Occipital lobe (tissue), 2 donors: ENCODE data around the gene SRF. TPM values are rescaled to one million over a fixed set of nuclear protein-coding genes. Genes with fewer than 3 reads are reported as not detected.

Experiments used
- DNase-seq: peaks from one replicate; lab custom pipeline; 2025; lab: John Stamatoyannopoulos, UW
- total RNA-seq: library from RNA; depleted of rRNA; stranded (reverse); fragments of >200 nt; gene quantifications from one replicate; pipeline ENCODE4 v1.2.3, GENCODE V29; 2014

The SRF gene
- total RNA-seq, 1 donor from 2014 or later, result 11.9 TPM

DNA sequence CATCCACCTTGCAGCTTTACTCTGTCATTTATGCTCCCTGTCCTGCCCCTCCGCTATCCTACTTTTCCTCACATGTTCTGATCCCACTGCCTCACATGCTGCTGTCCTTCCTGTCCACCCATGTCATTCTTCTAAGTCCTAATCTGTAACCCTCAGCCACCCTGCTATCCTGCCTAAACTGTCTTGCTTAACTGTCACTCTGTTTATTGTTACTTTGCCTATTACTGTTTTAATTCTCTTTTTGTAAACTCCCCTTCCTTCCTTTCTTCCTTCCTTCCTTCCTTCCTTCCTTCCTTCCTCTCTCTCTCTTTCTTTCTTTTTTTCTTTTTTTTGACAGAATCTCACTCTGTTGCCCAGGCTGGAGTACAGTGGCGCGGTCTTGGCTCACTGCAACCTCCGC, 12.4 kb downstream of the SRF start:
- no peak for DNase-seq

DNA sequence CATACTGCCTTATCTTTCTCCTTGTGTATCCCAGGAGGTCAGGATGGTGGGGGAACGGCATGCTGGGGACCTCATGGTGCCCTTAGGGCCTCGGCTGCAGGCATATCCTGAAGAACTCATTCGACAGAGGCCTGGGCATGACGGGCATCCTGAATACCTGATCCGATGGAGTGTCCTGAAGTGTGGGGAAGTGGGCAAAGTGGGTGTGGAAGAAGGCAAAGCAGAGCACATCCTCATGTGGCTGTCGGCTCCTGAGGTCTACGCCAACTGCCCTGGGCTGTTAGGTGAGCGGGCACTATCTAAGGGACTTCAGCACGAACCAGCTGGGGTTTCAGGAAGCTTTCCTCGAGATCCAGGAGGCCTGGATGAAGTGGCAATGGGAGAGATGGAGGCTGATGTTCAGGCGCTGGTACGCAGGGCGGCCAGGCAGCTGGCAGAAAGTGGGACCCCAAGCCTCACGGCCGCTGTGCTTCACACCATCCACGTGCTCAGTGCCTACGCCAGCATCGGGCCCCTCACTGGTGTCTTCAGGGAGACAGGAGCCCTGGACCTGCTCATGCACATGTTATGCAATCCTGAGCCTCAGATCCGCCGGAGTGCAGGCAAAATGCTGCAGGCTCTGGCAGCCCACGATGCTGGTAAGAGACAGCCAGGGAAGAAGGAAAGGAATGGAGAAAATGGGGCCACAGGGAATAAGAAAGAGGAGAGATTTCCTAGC, 13.4 kb downstream of the SRF start:
- DNase-seq, result no peak

DNA sequence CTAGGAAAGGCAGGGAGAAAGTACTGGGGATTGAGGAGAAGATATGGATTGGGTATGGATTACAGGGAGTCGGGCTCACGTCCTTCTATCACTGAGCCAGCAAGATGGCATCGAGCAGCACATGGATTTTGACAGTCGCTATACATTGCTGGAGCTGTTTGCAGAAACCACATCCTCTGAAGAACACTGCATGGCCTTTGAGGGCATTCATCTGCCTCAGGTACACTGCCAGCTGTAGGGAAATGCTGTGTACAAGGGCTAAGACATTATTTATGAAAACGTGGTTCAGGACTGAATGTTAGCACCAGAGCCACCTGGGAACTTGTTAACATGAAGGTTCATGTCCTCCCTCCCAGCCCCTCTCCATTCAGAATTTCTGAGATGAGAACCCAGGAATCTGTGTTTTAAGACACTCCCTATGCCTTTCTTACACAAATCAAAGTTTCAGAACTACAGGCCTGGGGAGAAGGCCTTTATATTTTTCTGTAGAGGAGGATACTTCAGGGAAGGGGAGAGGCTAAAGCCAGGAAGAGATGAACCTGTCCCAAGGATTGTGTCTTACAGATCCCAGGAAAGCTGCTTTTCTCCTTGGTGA, 14.4 kb downstream of the SRF start:
- no peak for DNase-seq

DNA sequence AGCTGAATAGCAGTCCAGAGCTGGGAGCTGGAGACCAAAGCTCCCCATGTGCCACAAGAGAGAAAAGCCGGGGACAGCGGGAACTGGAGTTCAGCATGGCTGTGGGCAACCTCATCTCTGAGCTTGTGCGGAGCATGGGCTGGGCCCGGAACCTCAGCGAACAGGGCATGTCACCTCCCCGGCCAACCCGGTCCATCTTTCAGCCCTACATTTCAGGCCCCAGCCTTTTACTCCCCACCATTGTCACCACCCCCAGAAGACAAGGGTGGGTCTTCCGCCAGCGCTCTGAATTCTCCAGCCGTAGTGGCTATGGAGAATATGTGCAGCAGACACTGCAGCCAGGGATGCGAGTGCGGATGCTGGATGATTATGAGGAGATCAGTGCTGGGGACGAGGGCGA, 14.9 kb downstream of the SRF start:
- no peak for DNase-seq

DNA sequence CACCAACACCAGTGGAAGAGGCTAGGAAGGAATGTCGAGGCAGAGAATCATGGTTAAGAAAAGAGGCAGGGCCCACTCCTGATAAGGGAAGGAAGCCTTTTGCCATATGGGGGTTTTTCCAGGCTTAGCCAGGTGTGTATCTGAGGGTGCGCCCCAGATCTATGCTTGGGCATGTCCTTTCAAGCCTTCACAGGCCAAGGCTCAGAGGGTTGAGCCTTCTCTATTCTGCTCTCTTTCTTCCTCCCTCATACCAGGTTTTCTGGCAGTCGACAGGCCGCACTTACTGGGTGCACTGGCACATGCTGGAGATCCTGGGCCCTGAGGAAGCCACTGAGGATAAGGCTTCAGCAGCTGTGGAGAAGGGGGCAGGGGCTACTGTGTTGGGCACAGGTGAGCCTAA, 15.6 kb downstream of the SRF start:
- no peak for DNase-seq

DNA sequence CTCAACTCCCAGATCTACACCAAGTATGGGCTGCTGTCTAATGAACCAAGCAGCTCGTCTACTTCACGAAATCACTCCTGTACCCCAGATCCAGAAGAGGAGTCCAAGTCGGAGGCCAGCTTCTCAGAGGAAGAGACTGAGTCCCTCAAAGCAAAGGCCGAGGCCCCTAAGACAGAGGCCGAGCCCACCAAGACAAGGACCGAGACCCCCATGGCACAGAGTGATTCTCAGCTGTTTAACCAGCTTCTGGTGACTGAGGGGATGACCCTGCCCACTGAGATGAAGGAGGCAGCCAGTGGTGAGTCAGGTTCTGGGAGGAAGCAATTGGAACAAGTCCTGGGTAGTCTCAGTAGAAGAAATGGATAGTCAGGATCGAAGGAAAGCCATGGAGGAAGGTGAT, 16.8 kb downstream of the SRF start:
- DNase-seq, result no peak

DNA sequence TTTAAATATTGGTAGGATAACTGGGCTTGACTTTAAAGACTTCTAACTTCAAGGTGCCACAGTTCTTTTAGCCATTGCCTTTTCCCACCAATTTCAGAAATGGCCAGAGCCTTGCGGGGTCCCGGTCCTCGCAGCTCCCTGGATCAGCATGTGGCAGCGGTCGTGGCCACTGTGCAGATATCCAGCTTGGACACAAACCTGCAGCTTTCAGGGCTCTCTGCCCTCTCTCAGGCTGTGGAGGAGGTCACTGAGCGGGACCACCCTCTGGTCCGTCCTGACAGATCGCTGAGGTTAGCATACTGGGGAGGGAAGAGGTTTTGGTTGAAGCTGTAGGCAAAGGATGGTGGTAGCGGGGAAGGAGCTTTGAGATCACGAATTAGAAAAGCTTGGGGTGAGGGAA, 17.4 kb downstream of the SRF start:
- no peak for DNase-seq

DNA sequence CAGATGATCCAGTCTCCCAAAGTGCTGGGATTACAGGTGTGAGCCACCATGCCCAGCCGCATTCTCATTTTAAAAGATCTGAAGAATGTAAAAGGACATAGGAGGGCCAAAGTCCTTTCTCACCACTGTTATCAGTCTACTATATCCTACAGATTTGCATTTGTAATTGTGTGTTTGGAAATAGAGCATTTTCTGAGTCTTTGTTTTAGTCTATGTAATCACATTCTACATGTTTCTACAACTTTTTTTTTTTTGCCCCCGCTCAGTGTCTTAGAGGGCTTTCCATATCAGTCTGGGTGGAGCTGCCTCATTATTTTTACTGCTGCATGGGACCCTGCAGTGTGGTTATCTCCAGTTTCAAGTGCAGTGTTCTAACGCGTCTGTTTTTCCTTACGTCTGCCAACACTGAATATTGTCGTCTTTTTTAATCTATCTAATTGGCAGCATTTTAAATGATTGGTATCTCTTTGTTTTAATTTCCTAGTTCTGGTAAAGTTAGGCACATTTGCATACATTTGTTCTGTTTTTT, 18.8 kb downstream of the SRF start:
- no peak for DNase-seq

DNA sequence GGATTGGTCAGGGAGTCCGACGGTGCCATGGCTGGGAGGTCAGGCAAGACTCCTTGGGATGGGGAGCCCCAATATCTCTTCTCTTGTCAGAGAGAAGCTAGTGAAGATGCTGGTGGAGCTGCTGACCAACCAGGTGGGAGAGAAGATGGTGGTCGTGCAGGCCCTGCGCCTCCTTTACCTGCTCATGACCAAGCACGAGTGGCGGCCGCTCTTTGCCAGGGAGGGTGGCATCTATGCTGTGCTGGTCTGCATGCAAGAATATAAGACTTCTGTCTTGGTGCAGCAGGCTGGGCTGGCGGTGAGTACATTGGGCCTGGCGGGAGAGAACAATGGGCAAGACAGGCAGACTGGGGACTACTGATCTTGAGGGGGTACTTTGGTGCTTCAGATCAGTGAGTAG, 21.8 kb downstream of the SRF start:
- DNase-seq, result no peak

DNA sequence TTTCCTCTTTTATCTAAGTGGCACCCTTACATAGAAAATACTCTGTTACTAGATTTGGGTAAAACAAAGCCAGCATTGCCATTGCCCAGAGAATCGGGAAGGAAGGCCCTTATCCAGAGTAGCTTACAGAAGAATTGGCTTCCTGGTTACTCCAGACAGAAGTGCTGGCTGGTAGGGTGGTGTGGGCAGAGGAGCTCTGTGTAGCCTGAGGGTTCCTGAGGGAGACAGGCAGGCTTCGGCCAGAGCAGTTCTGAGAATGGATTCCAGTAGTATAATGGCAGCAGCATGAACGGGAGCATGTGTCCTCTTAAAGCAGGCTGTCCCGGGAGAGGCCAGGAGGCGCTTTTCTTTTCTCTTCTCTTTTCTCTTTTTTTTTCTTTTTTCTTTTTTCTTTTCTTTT, 22.9 kb downstream of the SRF start:
- no peak for DNase-seq

DNA sequence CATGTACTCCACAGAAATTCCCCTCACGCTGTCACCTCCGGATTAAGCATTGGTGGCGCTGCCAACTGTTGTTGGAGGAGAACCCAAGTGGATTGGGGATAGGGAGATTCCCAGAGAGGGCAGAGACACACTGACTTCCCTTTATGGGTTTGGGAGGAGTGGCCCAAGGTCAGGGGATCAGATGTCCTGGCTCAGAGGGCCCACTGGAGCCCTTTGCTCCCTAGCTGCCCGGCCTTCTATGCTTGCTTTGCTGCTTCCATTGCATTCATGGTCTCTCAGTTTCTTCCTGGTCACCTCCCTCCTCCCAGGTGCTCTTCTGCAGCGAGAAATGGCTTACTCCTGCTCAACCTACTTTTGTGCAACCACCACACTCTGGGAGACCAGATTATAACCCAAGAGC, 25.3 kb downstream of the SRF start:
- no peak for DNase-seq

DNA sequence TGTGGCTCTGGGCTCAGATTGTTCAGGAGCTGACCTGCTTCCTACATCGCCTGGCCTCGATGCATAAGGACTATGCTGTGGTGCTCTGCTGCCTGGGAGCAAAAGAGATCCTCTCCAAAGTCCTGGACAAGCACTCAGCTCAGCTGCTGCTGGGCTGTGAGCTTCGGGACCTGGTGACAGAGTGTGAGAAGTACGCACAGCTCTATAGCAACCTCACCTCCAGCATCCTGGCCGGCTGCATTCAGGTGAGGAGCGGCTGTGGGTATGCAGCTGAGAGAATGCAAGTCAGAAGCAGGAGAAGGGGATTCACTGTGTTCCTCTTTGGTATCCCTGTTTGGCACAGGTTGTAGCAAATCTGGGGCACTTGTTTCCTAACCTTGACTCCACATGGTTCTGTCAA, 28.8 kb downstream of the SRF start:
- no peak for DNase-seq

DNA sequence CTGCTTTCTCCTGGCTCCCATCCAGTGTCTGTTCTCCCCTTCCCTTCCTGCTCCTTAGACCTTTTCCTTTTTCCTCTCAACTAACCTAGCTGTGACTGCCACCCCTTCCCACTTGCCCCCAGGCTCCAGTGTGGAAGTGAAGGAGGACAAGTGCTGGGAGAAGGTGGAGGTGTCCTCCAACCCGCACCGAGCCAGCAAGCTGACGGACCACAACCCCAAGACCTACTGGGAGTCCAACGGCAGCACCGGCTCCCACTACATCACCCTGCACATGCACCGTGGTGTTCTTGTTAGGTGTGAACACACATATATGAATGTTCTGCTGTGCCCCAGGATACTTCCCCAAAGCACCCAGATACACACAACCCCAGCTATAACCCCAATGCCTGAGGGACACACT, 29.5 kb downstream of the SRF start:
- DNase-seq, result no peak

DNA sequence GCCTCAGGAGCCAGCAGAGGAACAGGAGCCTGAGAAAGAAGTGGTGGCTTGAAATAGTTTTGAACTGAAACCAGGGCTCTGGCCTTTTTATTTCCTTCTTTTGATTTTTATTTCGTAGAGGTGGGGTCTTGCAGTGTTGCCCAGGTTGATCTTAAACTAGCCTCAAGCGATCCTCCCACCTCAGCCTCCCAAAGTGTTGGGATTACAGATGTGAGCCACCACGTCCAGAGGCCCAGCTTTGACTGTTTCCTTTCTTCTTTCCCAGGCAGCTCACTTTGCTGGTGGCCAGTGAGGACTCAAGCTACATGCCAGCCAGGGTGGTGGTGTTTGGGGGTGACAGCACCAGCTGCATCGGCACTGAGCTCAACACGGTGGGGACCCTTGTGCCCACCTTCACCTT, 31.4 kb downstream of the SRF start:
- DNase-seq, result no peak

DNA sequence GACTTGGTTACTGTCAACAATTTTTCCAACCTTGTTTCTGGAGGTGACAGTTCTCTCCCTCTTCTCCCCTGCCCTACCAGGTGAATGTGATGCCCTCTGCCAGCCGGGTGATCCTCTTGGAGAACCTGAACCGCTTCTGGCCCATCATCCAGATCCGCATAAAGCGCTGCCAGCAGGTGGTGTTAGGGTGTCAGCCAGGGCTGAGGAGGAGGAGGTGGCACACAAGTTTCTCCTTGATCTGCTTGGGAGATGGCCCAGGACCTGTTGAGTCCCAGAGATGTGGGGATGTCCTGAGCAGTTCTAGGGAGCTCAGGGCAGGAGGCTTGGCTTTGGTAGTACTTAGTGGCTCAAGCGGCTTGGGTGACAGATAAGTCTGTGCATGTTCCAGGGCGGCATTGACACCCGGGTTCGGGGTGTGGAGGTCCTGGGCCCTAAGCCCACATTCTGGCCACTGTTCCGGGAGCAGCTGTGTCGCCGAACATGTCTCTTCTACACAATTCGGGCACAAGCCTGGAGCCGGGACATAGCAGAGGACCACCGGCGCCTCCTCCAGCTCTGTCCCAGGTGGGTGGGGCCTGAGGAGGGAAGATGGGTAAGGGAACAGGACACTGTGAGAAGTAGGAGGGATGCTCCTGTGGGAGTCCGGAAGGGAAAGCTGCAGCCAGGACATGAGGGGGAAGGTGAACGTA, 32.1 kb downstream of the SRF start:
- no peak for DNase-seq

DNA sequence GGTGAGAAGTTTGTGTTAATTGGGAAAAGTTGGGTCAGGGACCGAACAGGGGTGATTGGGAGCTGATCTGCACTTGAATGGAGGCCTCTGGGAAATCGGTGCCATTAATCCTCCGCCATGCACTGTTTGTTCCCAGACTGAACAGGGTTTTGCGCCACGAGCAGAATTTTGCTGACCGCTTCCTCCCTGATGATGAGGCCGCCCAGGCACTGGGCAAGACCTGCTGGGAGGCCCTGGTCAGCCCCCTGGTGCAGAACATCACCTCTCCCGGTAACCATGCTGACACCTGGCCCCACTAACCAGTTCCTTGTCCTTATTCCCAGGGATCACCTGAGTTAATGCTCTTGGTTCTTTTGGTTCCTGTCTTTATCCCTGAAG, 32.6 kb downstream of the SRF start:
- no peak for DNase-seq

DNA sequence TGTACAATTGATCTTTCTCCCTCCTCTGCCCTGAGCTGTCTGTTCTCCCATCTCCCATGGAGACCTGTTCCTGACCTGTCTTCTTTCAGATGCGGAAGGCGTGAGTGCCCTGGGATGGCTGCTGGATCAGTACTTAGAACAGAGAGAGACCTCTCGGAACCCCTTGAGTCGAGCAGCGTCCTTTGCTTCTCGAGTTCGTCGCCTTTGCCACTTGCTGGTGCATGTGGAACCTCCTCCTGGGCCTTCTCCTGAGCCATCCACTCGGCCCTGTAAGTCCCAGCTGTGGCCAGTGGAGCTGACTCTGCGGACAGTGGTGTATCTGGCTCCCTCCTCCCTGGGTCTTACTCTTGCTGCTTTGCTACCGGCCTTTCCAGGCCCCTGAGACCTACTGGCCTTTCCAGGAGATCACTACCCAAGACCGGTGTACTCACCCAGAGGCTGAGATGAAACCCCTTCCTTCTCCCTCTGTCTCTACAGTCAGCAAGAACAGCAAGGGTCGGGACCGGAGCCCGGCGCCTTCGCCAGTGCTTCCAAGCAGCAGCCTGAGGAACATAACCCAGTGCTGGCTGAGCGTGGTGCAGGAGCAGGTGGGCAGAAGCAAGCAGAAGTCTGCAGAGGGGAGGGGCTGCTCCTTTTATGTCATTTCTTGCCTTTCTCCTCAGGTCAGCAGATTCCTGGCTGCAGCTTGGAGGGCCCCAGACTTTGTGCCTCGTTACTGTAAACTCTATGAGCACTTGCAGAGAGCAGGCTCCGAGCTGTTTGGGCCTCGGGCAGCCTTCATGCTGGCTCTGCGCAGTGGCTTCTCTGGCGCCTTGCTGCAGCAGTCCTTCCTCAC, 33.4 kb downstream of the SRF start:
- no peak for DNase-seq

DNA sequence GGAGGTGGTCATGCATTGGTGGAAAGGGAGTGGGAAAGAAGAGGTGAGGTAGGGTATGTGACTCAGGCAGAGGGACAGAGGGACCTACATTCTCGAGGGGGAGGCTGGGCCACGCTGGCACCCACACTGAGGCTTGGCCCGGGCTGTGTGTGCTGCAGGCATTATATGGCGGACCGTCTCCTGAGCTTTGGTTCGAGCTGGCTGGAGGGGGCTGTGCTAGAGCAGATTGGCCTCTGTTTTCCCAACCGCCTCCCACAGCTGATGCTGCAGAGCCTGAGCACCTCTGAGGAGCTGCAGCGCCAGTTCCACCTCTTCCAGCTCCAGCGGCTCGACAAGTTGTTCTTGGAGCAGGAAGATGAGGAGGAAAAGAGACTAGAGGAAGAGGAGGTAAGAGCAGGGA, 34.8 kb downstream of the SRF start:
- DNase-seq, result no peak

DNA sequence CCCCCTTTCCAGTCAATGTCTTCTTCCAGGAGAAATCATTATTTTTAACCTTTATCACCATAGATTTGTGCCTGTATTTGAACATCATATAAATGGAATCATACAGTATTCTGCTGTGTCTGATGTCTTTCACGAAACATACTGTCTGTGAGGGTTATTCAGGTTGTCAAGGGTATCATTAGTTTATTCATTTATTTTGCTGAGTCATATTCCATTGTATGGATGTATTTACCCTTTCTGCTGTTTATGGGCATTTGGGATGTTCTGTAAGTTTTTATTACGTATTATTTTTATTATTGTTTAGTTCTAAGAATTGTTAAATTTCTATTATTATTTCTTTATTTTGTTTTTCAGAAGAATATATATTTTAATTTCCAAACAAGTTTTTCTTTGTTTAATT, 36.2 kb downstream of the SRF start:
- no peak for DNase-seq

DNA sequence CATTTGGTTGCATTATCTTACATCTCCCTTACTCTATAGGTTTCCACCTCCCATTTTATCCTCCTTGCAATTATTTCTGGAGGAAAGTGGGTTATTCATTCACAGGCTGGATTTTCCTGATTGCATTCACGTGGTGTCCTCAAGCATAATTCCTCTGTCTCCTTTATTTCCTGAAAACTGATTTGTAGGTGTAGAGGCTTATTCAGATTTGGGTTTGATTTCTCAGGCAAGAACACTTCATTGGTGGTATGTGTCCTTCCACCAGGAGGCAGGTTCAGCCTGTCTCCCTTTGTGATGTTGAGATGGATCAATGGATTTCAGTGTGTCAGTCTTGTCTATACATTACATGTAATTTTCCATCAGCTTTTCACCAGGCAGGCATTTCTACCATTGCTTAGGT, 40.9 kb downstream of the SRF start:
- DNase-seq, result no peak

DNA sequence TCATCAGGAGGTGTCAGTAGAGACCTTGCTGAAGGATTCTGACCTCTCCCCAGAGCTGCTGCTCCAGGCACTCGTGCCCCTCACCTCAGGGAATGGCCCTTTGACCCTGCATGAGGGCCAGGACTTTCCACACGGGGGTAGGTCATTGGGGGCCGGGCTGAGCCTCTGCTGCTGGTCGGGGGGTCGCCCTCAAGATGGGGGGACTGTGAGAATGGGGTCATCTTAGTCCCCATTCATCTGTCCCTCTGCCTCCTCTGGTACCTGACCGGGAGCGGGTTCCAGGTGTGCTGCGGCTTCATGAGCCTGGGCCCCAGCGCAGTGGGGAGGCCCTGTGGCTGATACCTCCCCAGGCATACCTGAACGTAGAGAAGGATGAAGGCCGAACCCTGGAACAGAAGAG, 42.4 kb downstream of the SRF start:
- no peak for DNase-seq

DNA sequence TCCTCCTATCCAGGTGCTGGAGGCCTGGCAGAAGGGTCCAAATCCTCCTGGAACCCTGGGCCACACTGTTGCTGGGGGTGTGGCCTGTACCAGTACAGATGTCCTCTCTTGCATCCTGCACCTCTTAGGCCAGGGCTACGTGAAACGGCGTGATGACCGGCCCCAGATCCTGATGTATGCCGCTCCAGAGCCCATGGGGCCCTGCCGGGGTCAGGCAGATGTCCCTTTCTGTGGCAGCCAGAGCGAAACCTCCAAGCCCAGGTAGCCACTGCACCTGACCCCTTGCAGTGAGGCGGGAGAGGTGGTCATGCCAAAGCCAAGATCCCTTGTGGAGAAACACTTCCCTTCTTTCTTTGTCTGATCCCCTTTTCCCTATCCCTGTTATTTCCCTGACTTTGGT, 44.0 kb downstream of the SRF start:
- DNase-seq, result no peak
